K562 (cell line): Measurements from ENCODE around the gene EMC9. TPM values are rescaled to one million over a fixed set of nuclear protein-coding genes. Genes with fewer than 3 reads are reported as not detected.

ENCODE experiments used
- ATAC-seq: fragments of 200-7000 bp; cut with Tn5 transposase; 3 replicates; pipeline ENCODE4 v1.9.1; 2020; ENCODE audit warnings: moderate library complexity
- BruUV-seq: library from RNA; stranded (reverse); fragments of 400-500 nt; replicated peaks from 2 replicates; lab custom pipeline; 2021; lab: Mats Ljungman, UMichigan
- CTCF ChIA-PET: fragments of 300-600 bp; formaldehyde crosslinking; extraction: SDS; loops from one replicate; lab custom pipeline; 2021; ENCODE audit warnings: low intra/inter-chr PET ratio; lab: Yijun Ruan, JAX
- POLR2A ChIA-PET: fragments of 300-600, 350-650 bp; sonication (Branson Sonifier 250); formaldehyde crosslinking; extraction: SDS; loops from one replicate; lab custom pipeline; 2021; ENCODE audit warnings: antibody characterized with exemption, inconsistent platforms; lab: Yijun Ruan, JAX
- DNase-seq, 4 experiments: peaks; one replicate each; pipeline versions ENCODE4 v3.0.0 to v3.0.0-alpha.2; 2011 to 2018; ENCODE audit warnings: low spot score in 3 of 4, mixed read lengths in 3 of 4; ENCODE audit errors: extremely low read depth in 1 of 4
- FAIRE-seq: peaks from 2 replicates; lab custom pipeline; 2011; peaks lifted over from hg19 to GRCh38; lab: Jason Lieb, UNC
- H2AFZ ChIP-seq: 2 replicates; pipeline ENCODE4 v1.6.0; 2011; ENCODE audit warnings: low read depth, low read length, control low read depth, inconsistent platforms
- H3K27ac ChIP-seq: fragments of 200-600 bp; 3 replicates; pipeline ENCODE4 v1.8.0; 2011; ENCODE audit warnings: low read depth, mild to moderate bottlenecking, control low read depth, inconsistent platforms, low read length, moderate library complexity, mixed read lengths; ENCODE audit errors: extremely low read depth
- H3K27me3 ChIP-seq, 2 experiments: fragments of 300-600 bp in 1 of 2; 2 replicates in 1 of 2; 3 replicates in 1 of 2; pipeline versions ENCODE4 v1.6.0 to v1.8.0; 2011; ENCODE audit warnings: inconsistent platforms in 2 of 2, low read length in 2 of 2, mild to moderate bottlenecking in 1 of 2, mixed read lengths in 1 of 2, moderate library complexity in 1 of 2; ENCODE audit not compliant: control insufficient read depth in 2 of 2, insufficient read depth in 2 of 2
- H3K36me3 ChIP-seq: fragments of 300-600 bp; 3 replicates; pipeline ENCODE4 v1.8.0; 2011; ENCODE audit warnings: mild to moderate bottlenecking, low read length, inconsistent platforms; ENCODE audit not compliant: control insufficient read depth, insufficient read depth
- H3K4me1 ChIP-seq, 2 experiments: fragments of 200-600 bp in 1 of 2; replicated peaks in 1 of 2; 2 replicates in 1 of 2; 3 replicates in 1 of 2; pipeline versions ENCODE4 v1.5.1 to v1.8.0; 2011; ENCODE audit warnings: inconsistent platforms in 2 of 2, low read length in 2 of 2, mild to moderate bottlenecking in 1 of 2, mixed read lengths in 1 of 2, moderate library complexity in 1 of 2; ENCODE audit not compliant: control insufficient read depth in 2 of 2, insufficient read depth in 2 of 2
- H3K4me2 ChIP-seq: 2 replicates; pipeline ENCODE4 v1.6.1; 2011; ENCODE audit warnings: low read length, control low read depth, inconsistent platforms, mixed read lengths; ENCODE audit not compliant: insufficient read depth
- H3K4me3 ChIP-seq: fragments of 200-600 bp; sonication (generic), shearing (Covaris generic); 2 replicates; pipeline ENCODE4 v1.5.1; 2016; ENCODE audit warnings: control low read depth, inconsistent platforms
- H3K79me2 ChIP-seq: fragments of 200-600 bp; 3 replicates; pipeline ENCODE4 v1.8.0; 2011; ENCODE audit warnings: low read length, inconsistent platforms; ENCODE audit not compliant: control insufficient read depth, insufficient read depth
- H3K9ac ChIP-seq, 2 experiments: 2 replicates each; pipeline versions ENCODE4 v1.6.0 to v1.6.1; 2011; ENCODE audit warnings: low read depth in 2 of 2, low read length in 2 of 2, control low read depth in 1 of 2, inconsistent platforms in 1 of 2, mild to moderate bottlenecking in 1 of 2, mixed read lengths in 1 of 2; ENCODE audit not compliant: insufficient read depth in 1 of 2
- H3K9me1 ChIP-seq: one replicate; pipeline ENCODE4 v1.6.0; 2011; ENCODE audit warnings: inconsistent platforms, mild to moderate bottlenecking, low read length, moderate library complexity; ENCODE audit not compliant: control insufficient read depth, insufficient read depth
- H3K9me3 ChIP-seq: replicated peaks from 2 replicates; pipeline ENCODE4 v1.5.1; 2011; ENCODE audit warnings: low read depth, low read length, inconsistent platforms; ENCODE audit not compliant: control insufficient read depth, insufficient read depth
- H4K20me1 ChIP-seq: replicated peaks from 2 replicates; pipeline ENCODE4 v1.6.1; 2011; ENCODE audit warnings: low read length, inconsistent platforms, mixed read lengths; ENCODE audit not compliant: control insufficient read depth, insufficient read depth
- DMBX1 ChIP-seq: fragments of 250-450 bp; sonication (Bioruptor Pico); IDR thresholded peaks from 2 replicates; pipeline ENCODE4 v1.8.0; 2022; ENCODE audit warnings: inconsistent platforms, mild to moderate bottlenecking, moderate library complexity, borderline replicate concordance
- E2F3 ChIP-seq: fragments of 250-450 bp; sonication (Bioruptor Pico); IDR thresholded peaks from 2 replicates; pipeline ENCODE4 v1.4.0; 2020; ENCODE audit warnings: mild to moderate bottlenecking
- LARP7 ChIP-seq: fragments of 450-650 bp; IDR thresholded peaks from 2 replicates; pipeline ENCODE4 v1.6.1; 2016
- MLLT1 ChIP-seq, 2 experiments: fragments of 450-650 bp; IDR thresholded peaks; 2 replicates each; pipeline ENCODE4 v1.6.1; 2016
- POLR2B ChIP-seq: fragments of 450-650 bp; IDR thresholded peaks from 2 replicates; pipeline ENCODE4 v1.6.1; 2018; ENCODE audit warnings: low read depth; ENCODE audit not compliant: partially characterized antibody
- SMAD1 ChIP-seq: fragments of 150-350 bp; IDR thresholded peaks from 2 replicates; pipeline ENCODE4 v1.6.1; 2014; ENCODE audit warnings: low read length, low read depth; ENCODE audit not compliant: partially characterized antibody
- XRCC5 ChIP-seq: fragments of 200-400 bp; formaldehyde crosslinking; IDR thresholded peaks from 2 replicates; pipeline ENCODE4 v1.6.1; 2017; ENCODE audit warnings: low read depth, mild to moderate bottlenecking, low read length
- ZBTB2 ChIP-seq: fragments of 450-650 bp; IDR thresholded peaks from 2 replicates; pipeline ENCODE4 v1.6.1; 2016; ENCODE audit warnings: antibody characterized with exemption
- ZNF124 ChIP-seq: sonication (generic); formaldehyde crosslinking; IDR thresholded peaks from 2 replicates; pipeline ENCODE4 v1.8.1; 2022; ENCODE audit warnings: missing genetic modification reagents
- ZNF184 ChIP-seq: sonication (generic); formaldehyde crosslinking; IDR thresholded peaks from 2 replicates; pipeline ENCODE4 v1.5.0; 2020; ENCODE audit warnings: missing genetic modification reagents
- ZNF57 ChIP-seq: fragments of 450-650 bp; formaldehyde crosslinking; IDR thresholded peaks from 2 replicates; pipeline ENCODE4 v1.4.0; 2020; ENCODE audit warnings: mild to moderate bottlenecking, moderate library complexity
- WGBS: fragments of 100-300 bp; shearing (Covaris generic); methylation state at CpG from one replicate; pipeline ENCODE4 v1.1.6; 2016; ENCODE audit warnings: low coverage, mixed read lengths; ENCODE audit not compliant: insufficient coverage; ENCODE audit errors: missing lambda C conversion rate; 5-methylcytosine and 5-hydroxymethylcytosine counted together
- in situ Hi-C: fragments of 300-500 bp; cut with MboI; formaldehyde crosslinking; loops from 4 replicates; pipeline ENCODE4 v1.15.0; 2018; ENCODE audit warnings: inconsistent platforms, mixed read lengths
- intact Hi-C: fragments of 100-400 bp; cut with micrococcal nuclease; formaldehyde crosslinking; loops from 2 replicates; pipeline ENCODE4 v1.14.2; 2022
- polyA plus RNA-seq, 8 experiments: library from polyadenylated mRNA; depleted of rRNA in 4 of 8; stranded (reverse) in 5 of 8; unstranded in 3 of 8; fragments of >200 nt; fragmentation: Nextera tagmentation in 2 of 8; fragmentation: Illumina TruSeq in 1 of 8; extraction: Ambion mirVana in 2 of 8; extraction: Trizol in 1 of 8; gene quantifications; 2 replicates each; pipeline versions ENCODE4 v1.2.1 to v1.2.3, GENCODE V29; 2011 to 2014; ENCODE audit warnings: inconsistent platforms in 1 of 8, missing spikeins in 1 of 8
- total RNA-seq, 7 experiments: library from RNA; depleted of rRNA in 6 of 7; stranded (reverse); fragments of >200 nt in 6 of 7; fragmentation: Illumina TruSeq in 2 of 7; extraction: Trizol in 2 of 7; gene quantifications; 2 replicates each; pipeline versions ENCODE4 v1.2.1 to v1.2.3, GENCODE V29; 2011 to 2021; ENCODE audit warnings: low replicate concordance in 1 of 7
- TF ChIP-seq, protein P1 (sequence below): fragments of 450-650 bp; IDR thresholded peaks from 2 replicates; pipeline ENCODE4 v1.6.1; 2018; ENCODE audit not compliant: partially characterized antibody
- TF ChIP-seq, protein P2 (sequence below): fragments of 250-450 bp; sonication (Bioruptor Pico); IDR thresholded peaks from 2 replicates; pipeline ENCODE4 v1.5.0; 2021

EMC9 gene
- total and polyA plus RNA-seq, 9 of the 15 experiments (the other 6 are each of a cell fraction or from before 2014, with no cell fraction given) = 3.1 to 13.2 (median 7.8) TPM

GRCh38 chr14:24093207-24093900 is 48.0 kb downstream of the EMC9 start:
- peak; percentile 56 for FAIRE-seq
- no peak for DNase-seq
- ATAC-seq = no peak
- intact Hi-C loops (loop anchor here (10.0 kb wide), 2 partner anchors 51 to 79 kb away; partner anchors contain the start of genes EMC9, PSME2 and RNF31), in situ Hi-C loops (loop anchor here (5.0 kb wide), 1 partner anchor 36 kb away; no protein-coding TSS in a partner anchor)
- peaks cover 29% of the 10 kb centered on the region for H3K79me2 ChIP-seq
- 0 out of 2 replicates have a peak, but pooled peaks cover 2% of the 10 kb centered on the region for H4K20me1 ChIP-seq
- WGBS = 58% methylated on average over 14 of the region's 19 CpGs
- H3K27me3 ChIP-seq = no peaks in the 10 kb centered on the region
- H3K27ac ChIP-seq = peak overlapping the region; percentile 98
- H3K36me3 ChIP-seq = peaks cover 17% of the 10 kb centered on the region; the same call in 2 of the 3 replicates
- peak overlapping the region; percentile 66 for H2AFZ ChIP-seq
- no peaks in the 10 kb centered on the region for H3K9me1 ChIP-seq
- peak overlapping the region; percentile 85 to 100; a peak in 3 of 4 replicates for H3K9ac ChIP-seq
- POLR2A ChIA-PET = interaction anchor here (0.5 to 5.8 kb wide), 20 partner anchors 10 to 654 kb away, joined by 3 to 40 read pairs (median 4); partner anchors contain the start of genes DCAF11, EMC9 and IRF9
- CTCF ChIA-PET = no interaction called here
- no TSS peak for BruUV-seq
- peak overlapping the region; percentile 99; the same call in 1 of the 2 replicates for H3K4me3 ChIP-seq
- peaks cover 20 to 22% of the 10 kb centered on the region in 2 experiments; a peak in 4 of 5 replicates for H3K4me1 ChIP-seq
- peak overlapping the region; percentile 62 for H3K4me2 ChIP-seq
- no peaks in the 10 kb centered on the region for H3K9me3 ChIP-seq
- TF ChIP-seq XRCC5 (no peak), ZNF124 (CRISPR knock-in tag) (no peak), E2F3 (CRISPR knock-in tag) (no peak), DMBX1 (CRISPR knock-in tag) (peak; percentile 26; the same call in 1 of the 2 replicates), LARP7 (0 out of 2 replicates have a peak, but pooled peaks have one; percentile 71), SMAD1 (peak; percentile 30), POLR2B (peak; percentile 8), ZNF184 (CRISPR knock-in tag) (no peak), ZNF57 (no peak), MLLT1 (IDR thresholded peaks at IDR 0.05) (0 out of 4 replicates have a peak, but pooled peaks of 1 of the 2 experiments have one; percentile 20), ZBTB2 (peak; percentile 36; the same call in 1 of the 2 replicates)
- TF ChIP-seq, protein P1, sequence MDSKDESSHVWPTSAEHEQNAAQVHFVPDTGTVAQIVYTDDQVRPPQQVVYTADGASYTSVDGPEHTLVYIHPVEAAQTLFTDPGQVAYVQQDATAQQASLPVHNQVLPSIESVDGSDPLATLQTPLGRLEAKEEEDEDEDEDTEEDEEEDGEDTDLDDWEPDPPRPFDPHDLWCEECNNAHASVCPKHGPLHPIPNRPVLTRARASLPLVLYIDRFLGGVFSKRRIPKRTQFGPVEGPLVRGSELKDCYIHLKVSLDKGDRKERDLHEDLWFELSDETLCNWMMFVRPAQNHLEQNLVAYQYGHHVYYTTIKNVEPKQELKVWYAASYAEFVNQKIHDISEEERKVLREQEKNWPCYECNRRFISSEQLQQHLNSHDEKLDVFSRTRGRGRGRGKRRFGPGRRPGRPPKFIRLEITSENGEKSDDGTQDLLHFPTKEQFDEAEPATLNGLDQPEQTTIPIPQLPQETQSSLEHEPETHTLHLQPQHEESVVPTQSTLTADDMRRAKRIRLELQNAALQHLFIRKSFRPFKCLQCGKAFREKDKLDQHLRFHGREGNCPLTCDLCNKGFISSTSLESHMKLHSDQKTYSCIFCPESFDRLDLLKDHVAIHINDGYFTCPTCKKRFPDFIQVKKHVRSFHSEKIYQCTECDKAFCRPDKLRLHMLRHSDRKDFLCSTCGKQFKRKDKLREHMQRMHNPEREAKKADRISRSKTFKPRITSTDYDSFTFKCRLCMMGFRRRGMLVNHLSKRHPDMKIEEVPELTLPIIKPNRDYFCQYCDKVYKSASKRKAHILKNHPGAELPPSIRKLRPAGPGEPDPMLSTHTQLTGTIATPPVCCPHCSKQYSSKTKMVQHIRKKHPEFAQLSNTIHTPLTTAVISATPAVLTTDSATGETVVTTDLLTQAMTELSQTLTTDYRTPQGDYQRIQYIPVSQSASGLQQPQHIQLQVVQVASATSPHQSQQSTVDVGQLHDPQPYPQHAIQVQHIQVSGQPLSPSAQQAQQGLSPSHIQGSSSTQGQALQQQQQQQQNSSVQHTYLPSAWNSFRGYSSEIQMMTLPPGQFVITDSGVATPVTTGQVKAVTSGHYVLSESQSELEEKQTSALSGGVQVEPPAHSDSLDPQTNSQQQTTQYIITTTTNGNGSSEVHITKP = peak; percentile 69
- TF ChIP-seq, protein P2, sequence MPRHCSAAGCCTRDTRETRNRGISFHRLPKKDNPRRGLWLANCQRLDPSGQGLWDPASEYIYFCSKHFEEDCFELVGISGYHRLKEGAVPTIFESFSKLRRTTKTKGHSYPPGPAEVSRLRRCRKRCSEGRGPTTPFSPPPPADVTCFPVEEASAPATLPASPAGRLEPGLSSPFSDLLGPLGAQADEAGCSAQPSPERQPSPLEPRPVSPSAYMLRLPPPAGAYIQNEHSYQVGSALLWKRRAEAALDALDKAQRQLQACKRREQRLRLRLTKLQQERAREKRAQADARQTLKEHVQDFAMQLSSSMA = no peak
